OCI-LY1 (cell line): ENCODE measurements around the gene RAD50.

Experiments used
- EZH2 ChIP-seq: fragments of 200-600 bp; sonication (generic), shearing (Covaris generic); IDR thresholded peaks from 2 replicates; pipeline ENCODE4 v1.8.0; 2017; ENCODE audit warnings: borderline replicate concordance, mixed run types, mild to moderate bottlenecking, antibody characterized with exemption, low read length, moderate library complexity, mixed read lengths
- TF ChIP-seq, protein P1 (sequence below): fragments of 200-600 bp; sonication (generic), shearing (Covaris generic); IDR thresholded peaks from 2 replicates; pipeline ENCODE4 v1.5.1; 2017; ENCODE audit warnings: mild to moderate bottlenecking, antibody characterized with exemption, low read length, moderate library complexity, mixed read lengths

- TF ChIP-seq, protein P1, sequence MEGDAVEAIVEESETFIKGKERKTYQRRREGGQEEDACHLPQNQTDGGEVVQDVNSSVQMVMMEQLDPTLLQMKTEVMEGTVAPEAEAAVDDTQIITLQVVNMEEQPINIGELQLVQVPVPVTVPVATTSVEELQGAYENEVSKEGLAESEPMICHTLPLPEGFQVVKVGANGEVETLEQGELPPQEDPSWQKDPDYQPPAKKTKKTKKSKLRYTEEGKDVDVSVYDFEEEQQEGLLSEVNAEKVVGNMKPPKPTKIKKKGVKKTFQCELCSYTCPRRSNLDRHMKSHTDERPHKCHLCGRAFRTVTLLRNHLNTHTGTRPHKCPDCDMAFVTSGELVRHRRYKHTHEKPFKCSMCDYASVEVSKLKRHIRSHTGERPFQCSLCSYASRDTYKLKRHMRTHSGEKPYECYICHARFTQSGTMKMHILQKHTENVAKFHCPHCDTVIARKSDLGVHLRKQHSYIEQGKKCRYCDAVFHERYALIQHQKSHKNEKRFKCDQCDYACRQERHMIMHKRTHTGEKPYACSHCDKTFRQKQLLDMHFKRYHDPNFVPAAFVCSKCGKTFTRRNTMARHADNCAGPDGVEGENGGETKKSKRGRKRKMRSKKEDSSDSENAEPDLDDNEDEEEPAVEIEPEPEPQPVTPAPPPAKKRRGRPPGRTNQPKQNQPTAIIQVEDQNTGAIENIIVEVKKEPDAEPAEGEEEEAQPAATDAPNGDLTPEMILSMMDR = no peak
- TF ChIP-seq EZH2 = no peak
Measured at GRCh38 chr5:132601071-132601728, 44.4 kb downstream of the RAD50 start.
